Heart left ventricle (tissue), 16 donors: Measurements from ENCODE around the gene FTL. TPM values are rescaled to one million over a fixed set of nuclear protein-coding genes. Genes with fewer than 3 reads are reported as not detected.

Experiments
- ATAC-seq, 4 donors: fragments of 200-7000 bp; cut with Tn5 transposase; one replicate each; pipeline ENCODE4 v1.9.1; 2020 to 2022; ENCODE audit warnings: moderate library complexity in 4 of 4, mild to moderate bottlenecking in 3 of 4, moderate number of reproducible peaks in 1 of 4
- DNase-seq, 5 donors: peaks; one replicate each; pipeline ENCODE4 v3.0.0-alpha.2; 2020
- H3K27ac ChIP-seq, 12 donors: fragments of 200-600 bp; sonication (generic) in 4 of 12; one replicate each; pipeline versions ENCODE4 v1.5.0 to v1.8.0; 2016 to 2022; ENCODE audit warnings: mild to moderate bottlenecking in 2 of 12
- H3K27me3 ChIP-seq, 9 donors: fragments of 200-600 bp; sonication (generic) in 2 of 9; one replicate each; pipeline versions ENCODE4 v1.5.1 to v1.8.0; 2016 to 2022; ENCODE audit warnings: mild to moderate bottlenecking in 3 of 9
- H3K36me3 ChIP-seq, 9 donors: fragments of 200-600 bp; sonication (generic) in 2 of 9; one replicate each; pipeline versions ENCODE4 v1.5.0 to v1.8.0; 2018 to 2022; ENCODE audit warnings: mild to moderate bottlenecking in 2 of 9
- H3K4me1 ChIP-seq, 12 donors: fragments of 200-600 bp; sonication (generic) in 4 of 12; one replicate each; pipeline versions ENCODE4 v1.5.0 to v1.8.0; 2016 to 2022; ENCODE audit warnings: mild to moderate bottlenecking in 3 of 12
- H3K4me3 ChIP-seq, 12 donors: fragments of 200-600 bp; sonication (generic) in 4 of 12; one replicate each; pipeline versions ENCODE4 v1.5.0 to v1.8.0; 2017 to 2022; ENCODE audit warnings: mild to moderate bottlenecking in 9 of 12, moderate library complexity in 4 of 12
- H3K9me3 ChIP-seq, 12 donors: fragments of 200-600 bp; sonication (generic) in 4 of 12; one replicate each; pipeline versions ENCODE4 v1.5.0 to v1.8.0; 2016 to 2022; ENCODE audit warnings: mild to moderate bottlenecking in 1 of 12
- POLR2A ChIP-seq, 2 donors: fragments of 450-650 bp; IDR thresholded peaks; one replicate each; pipeline ENCODE4 v1.6.1; 2017; ENCODE audit warnings: antibody characterized with exemption in 2 of 2, mild to moderate bottlenecking in 2 of 2, moderate library complexity in 2 of 2
- WGBS, 4 donors: extraction: QIAGEN DNeasy Blood & Tissue Kit in 2 of 4; methylation state at CpG; one replicate each; pipeline versions ENCODE4 v1.1.5 to v1.1.7; 2013 to 2018; 5-methylcytosine and 5-hydroxymethylcytosine counted together
- intact Hi-C, 10 donors: fragments of 100-400 bp; cut with DNase I; formaldehyde crosslinking; loops; one replicate each; pipeline versions ENCODE4 v1.11.1 to v1.14.2; 2022
- polyA plus RNA-seq, 2 donors: library from polyadenylated mRNA; stranded (reverse); fragments of 200-250 nt; gene quantifications; one replicate each; pipeline ENCODE4 v1.2.3, GENCODE V29; 2013
- total RNA-seq, 9 donors: library from RNA; depleted of rRNA in 2 of 9; stranded (reverse); fragments of >200 nt in 2 of 9; fragmentation: NEBNext Ultra II Directional in 3 of 9; extraction: Animal tissue kit (Norgen Biotek cat#: 25700) in 3 of 9; gene quantifications; one replicate each; pipeline versions ENCODE4 v1.1.0 to v1.2.4, GENCODE V29; 2016 to 2023
- TF ChIP-seq, protein P1 (sequence below), 12 donors: fragments of 200-600 bp; sonication (generic) in 4 of 12; IDR thresholded peaks; one replicate each; pipeline versions ENCODE4 v1.5.0 to v1.8.0; 2018 to 2022; ENCODE audit warnings: antibody characterized with exemption in 12 of 12, mild to moderate bottlenecking in 5 of 12
- donor health status: ischemic (EF 13 %, LVEDD 7.1; RV severe dilation, severe dysfunction).
- donor health status: healthy with polysubstance abuse.
- donor health status: DM: no; HTN: yes; CAD: no.
- donor health status: DM: no; HTN: no; CAD: no.
- donor health status: ischemic (EF 25% LVEDD 6.9; RV normal size, moderate dysfunction).
- donor health status: ischemic (EF 25% LVEDD 5.7; RV mildly dilated, moderate dysfunction).
- donor health status: healthy.
- donor health status: DM: yes; HTN: yes; CAD: no.
- donor health status: ischemic (EF 35%, LVEDD 5.7; RV mildly dilated, moderate dysfunction).
- donor health status: nonischemic (EF 11% LVEDD 7.7; RV severe dilation, severe dysfunction).
- donor health status: DM: yes; HTN: yes; CAD: no.
- donor health status: PGD.
- donor health status: ischemic (EF 29% LVEDD 5.4; RV normal size, mild dysfunction).
- donor health status: nonischemic (EF 23%, LVEDD 6.1; RV moderate dilation, normal function).

The FTL gene
- total and polyA plus RNA-seq, 11 donors, result 484 to 6,770 (median 857) TPM

GRCh38 chr19:48959341-48960239 is 5.5 kb upstream of the FTL start:
- H3K27ac ChIP-seq, result peak overlapping the region in 1 of 12 donors; percentile 55
- peaks cover 9 to 45% (median 24%) of the 10 kb centered on the region in 12 donors for H3K4me1 ChIP-seq
- no peak for DNase-seq
- no peak for ATAC-seq
- no peaks in the 10 kb centered on the region for H3K27me3 ChIP-seq
- peaks cover 0 to 16% (median 2%) of the 10 kb centered on the region in 9 donors for H3K36me3 ChIP-seq
- 76 to 86% (median 80%) methylated on average over 16 of the region's 16 CpGs for WGBS, 4 donors
- TF ChIP-seq, protein P1, sequence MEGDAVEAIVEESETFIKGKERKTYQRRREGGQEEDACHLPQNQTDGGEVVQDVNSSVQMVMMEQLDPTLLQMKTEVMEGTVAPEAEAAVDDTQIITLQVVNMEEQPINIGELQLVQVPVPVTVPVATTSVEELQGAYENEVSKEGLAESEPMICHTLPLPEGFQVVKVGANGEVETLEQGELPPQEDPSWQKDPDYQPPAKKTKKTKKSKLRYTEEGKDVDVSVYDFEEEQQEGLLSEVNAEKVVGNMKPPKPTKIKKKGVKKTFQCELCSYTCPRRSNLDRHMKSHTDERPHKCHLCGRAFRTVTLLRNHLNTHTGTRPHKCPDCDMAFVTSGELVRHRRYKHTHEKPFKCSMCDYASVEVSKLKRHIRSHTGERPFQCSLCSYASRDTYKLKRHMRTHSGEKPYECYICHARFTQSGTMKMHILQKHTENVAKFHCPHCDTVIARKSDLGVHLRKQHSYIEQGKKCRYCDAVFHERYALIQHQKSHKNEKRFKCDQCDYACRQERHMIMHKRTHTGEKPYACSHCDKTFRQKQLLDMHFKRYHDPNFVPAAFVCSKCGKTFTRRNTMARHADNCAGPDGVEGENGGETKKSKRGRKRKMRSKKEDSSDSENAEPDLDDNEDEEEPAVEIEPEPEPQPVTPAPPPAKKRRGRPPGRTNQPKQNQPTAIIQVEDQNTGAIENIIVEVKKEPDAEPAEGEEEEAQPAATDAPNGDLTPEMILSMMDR (IDR thresholded peaks at IDR 0.05), result no peak
- TF ChIP-seq POLR2A (IDR thresholded peaks at IDR 0.05), result no peak
- no peak overlapping the region for H3K4me3 ChIP-seq
- H3K9me3 ChIP-seq, result no peaks in the 10 kb centered on the region
- intact Hi-C loops, result loop anchor here in 5 of 10 donors (5.0 to 10.0 kb wide), 5 partner anchors 52 to 315 kb away; partner anchors contain the start of genes NUCB1 (in 3 of the 5), CA11 (in 1 of the 5) and PPP1R15A (in 1 of the 5)

GRCh38 chr19:48961051-48961649 is 4.0 kb upstream of the FTL start:
- WGBS, 4 donors, result 89 to 92% (median 91%) methylated on average over 19 of the region's 19 CpGs
- Histone ChIP-seq H3K36me3 (peaks cover 0 to 19% (median 4%) of the 10 kb centered on the region in 9 donors), H3K4me1 (peaks cover 5 to 42% (median 22%) of the 10 kb centered on the region in 12 donors), H3K27me3 (no peaks in the 10 kb centered on the region), H3K27ac (peak overlapping the region in 5 of 12 donors; percentile 1 to 97 (median 71)), H3K4me3 (no peak overlapping the region), H3K9me3 (no peaks in the 10 kb centered on the region)
- TF ChIP-seq POLR2A (IDR thresholded peaks at IDR 0.05), result no peak
- TF ChIP-seq, protein P1 (IDR thresholded peaks at IDR 0.05), result no peak
- ATAC-seq, result no peak
- intact Hi-C loops, result loop anchor here in 3 of 10 donors (5.0 to 10.0 kb wide), 4 partner anchors 54 to 316 kb away; partner anchors contain the start of genes NUCB1 (in 2 of the 3), CA11 (in 1 of the 3) and PPP1R15A (in 1 of the 3)
- no peak for DNase-seq

DNA sequence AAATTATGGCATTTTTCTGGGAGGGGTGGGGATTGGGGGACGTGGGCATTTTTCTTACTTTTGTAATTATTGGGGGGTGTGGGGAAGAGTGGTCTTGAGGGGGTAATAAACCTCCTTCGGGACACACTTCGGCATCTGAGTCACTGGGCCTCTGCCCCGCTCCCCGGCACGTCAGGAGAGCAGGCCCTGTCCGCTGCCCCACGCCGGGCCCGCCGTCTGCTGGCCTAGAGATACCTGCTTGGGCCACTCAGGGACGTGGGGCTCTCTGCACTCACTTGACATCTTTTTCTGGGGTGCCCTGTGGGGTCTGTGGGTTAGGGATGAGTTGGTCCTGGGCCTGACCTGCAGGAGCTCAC is 3.5 kb upstream of the FTL start:
- TF ChIP-seq, protein P1 (IDR thresholded peaks at IDR 0.05), result no peak
- no peak for TF ChIP-seq POLR2A (IDR thresholded peaks at IDR 0.05)
- Histone ChIP-seq H3K4me1 (peaks cover 8 to 44% (median 26%) of the 10 kb centered on the region in 12 donors), H3K27me3 (no peaks in the 10 kb centered on the region), H3K36me3 (peaks cover 0 to 20% (median 8%) of the 10 kb centered on the region in 9 donors), H3K9me3 (no peaks in the 10 kb centered on the region), H3K27ac (peak overlapping the region in 8 of 12 donors; percentile 52 to 97 (median 92)), H3K4me3 (peak overlapping the region in 1 of 12 donors; percentile 15)
- ATAC-seq, result no peak
- WGBS, 4 donors, result 83 to 88% (median 86%) methylated on average over 12 of the region's 12 CpGs
- intact Hi-C loops, result loop anchor here in 3 of 10 donors (5.0 to 10.0 kb wide), 4 partner anchors 54 to 317 kb away; partner anchors contain the start of genes NUCB1 (in 2 of the 3), CA11 (in 1 of the 3) and PPP1R15A (in 1 of the 3)
- no peak for DNase-seq
